Parathyroid adenoma (tissue), 2 donors: ENCODE measurements around the gene WWOX.

ENCODE experiments used
- H2AFZ ChIP-seq: fragments of 300-600 bp; sonication (generic); one replicate; pipeline ENCODE4 v1.7.0; 2017; ENCODE audit warnings: antibody characterized with exemption, mild to moderate bottlenecking
- H3K27ac ChIP-seq: fragments of 300-600 bp; sonication (generic); one replicate; pipeline ENCODE4 v1.7.0; 2017
- H3K27me3 ChIP-seq: fragments of 300-600 bp; sonication (generic); one replicate; pipeline ENCODE4 v1.7.0; 2017; ENCODE audit warnings: low read length; ENCODE audit not compliant: control insufficient read depth, insufficient read depth
- H3K36me3 ChIP-seq: fragments of 300-600 bp; sonication (generic); one replicate; pipeline ENCODE4 v1.7.0; 2017; ENCODE audit warnings: low read length; ENCODE audit not compliant: control insufficient read depth, insufficient read depth
- H3K4me1 ChIP-seq: fragments of 300-600 bp; sonication (generic); one replicate; pipeline ENCODE4 v1.7.0; 2017; ENCODE audit warnings: control low read depth
- H3K4me2 ChIP-seq: fragments of 300-600 bp; sonication (generic); one replicate; pipeline ENCODE4 v1.7.0; 2017; ENCODE audit warnings: low read length
- H3K4me3 ChIP-seq: fragments of 300-600 bp; sonication (generic); one replicate; pipeline ENCODE4 v1.7.0; 2017; ENCODE audit warnings: low read depth, low read length
- H3K79me2 ChIP-seq: fragments of 300-600 bp; sonication (generic); one replicate; pipeline ENCODE4 v1.7.0; 2017; ENCODE audit warnings: control low read depth
- H3K9ac ChIP-seq: fragments of 300-600 bp; sonication (generic); one replicate; pipeline ENCODE4 v1.7.0; 2017; ENCODE audit warnings: mild to moderate bottlenecking
- H3K9me3 ChIP-seq: fragments of 300-600 bp; sonication (generic); one replicate; pipeline ENCODE4 v1.7.0; 2017; ENCODE audit warnings: low read length; ENCODE audit not compliant: control insufficient read depth
- CTCF ChIP-seq: fragments of 300-600 bp; sonication (generic); IDR thresholded peaks from one replicate; pipeline ENCODE4 v1.7.0; 2017; ENCODE audit warnings: antibody characterized with exemption, mild to moderate bottlenecking
- donor health status: primary hyperparathyroidism.

The WWOX gene

GRCh38 chr16:78939597-78939996 lies 840.1 kb downstream of the WWOX start:
- Histone ChIP-seq H2AFZ (no peak overlapping the region), H3K79me2 (no peaks in the 10 kb centered on the region), H3K9me3 (no peaks in the 10 kb centered on the region), H3K4me3 (no peak overlapping the region), H3K36me3 (no peaks in the 10 kb centered on the region), H3K4me2 (no peak overlapping the region), H3K27ac (no peak overlapping the region), H3K4me1 (no peaks in the 10 kb centered on the region), H3K27me3 (no peaks in the 10 kb centered on the region), H3K9ac (no peak overlapping the region)
- TF ChIP-seq CTCF: no peak

- no peak overlapping the region for H3K4me2 ChIP-seq
- no peaks in the 10 kb centered on the region for H3K36me3 ChIP-seq
- H3K27ac ChIP-seq: no peak overlapping the region
- no peaks in the 10 kb centered on the region for H3K27me3 ChIP-seq
- no peak overlapping the region for H2AFZ ChIP-seq
- no peak for TF ChIP-seq CTCF
- H3K9me3 ChIP-seq: no peaks in the 10 kb centered on the region
- no peak overlapping the region for H3K9ac ChIP-seq
- no peaks in the 10 kb centered on the region for H3K79me2 ChIP-seq
- H3K4me1 ChIP-seq: no peaks in the 10 kb centered on the region
- no peak overlapping the region for H3K4me3 ChIP-seq
These were observed 843.3 kb downstream of the WWOX start for GRCh38 chr16:78942625-78943245.

GRCh38 chr16:78945336-78945735 lies 845.9 kb downstream of the WWOX start:
- Histone ChIP-seq H3K4me2 (no peak overlapping the region), H3K27ac (no peak overlapping the region), H3K79me2 (no peaks in the 10 kb centered on the region), H2AFZ (no peak overlapping the region), H3K4me3 (no peak overlapping the region), H3K9me3 (no peaks in the 10 kb centered on the region), H3K27me3 (no peaks in the 10 kb centered on the region), H3K4me1 (no peaks in the 10 kb centered on the region), H3K36me3 (no peaks in the 10 kb centered on the region), H3K9ac (no peak overlapping the region)
- no peak for TF ChIP-seq CTCF

GRCh38 chr16:78946556-78946955 lies 847.1 kb downstream of the WWOX start:
- H3K27me3 ChIP-seq: no peaks in the 10 kb centered on the region
- no peaks in the 10 kb centered on the region for H3K9me3 ChIP-seq
- H3K4me1 ChIP-seq: no peaks in the 10 kb centered on the region
- H3K27ac ChIP-seq: no peak overlapping the region
- H2AFZ ChIP-seq: no peak overlapping the region
- no peak overlapping the region for H3K4me3 ChIP-seq
- no peak overlapping the region for H3K9ac ChIP-seq
- no peak for TF ChIP-seq CTCF
- no peak overlapping the region for H3K4me2 ChIP-seq
- H3K36me3 ChIP-seq: no peaks in the 10 kb centered on the region
- H3K79me2 ChIP-seq: no peaks in the 10 kb centered on the region

GRCh38 chr16:78950768-78951167 lies 851.3 kb downstream of the WWOX start:
- H3K9ac ChIP-seq: no peak overlapping the region
- no peak overlapping the region for H2AFZ ChIP-seq
- H3K36me3 ChIP-seq: no peaks in the 10 kb centered on the region
- no peak for TF ChIP-seq CTCF
- H3K4me3 ChIP-seq: no peak overlapping the region
- H3K4me2 ChIP-seq: no peak overlapping the region
- H3K27ac ChIP-seq: no peak overlapping the region
- H3K9me3 ChIP-seq: no peaks in the 10 kb centered on the region
- no peaks in the 10 kb centered on the region for H3K79me2 ChIP-seq
- H3K27me3 ChIP-seq: no peaks in the 10 kb centered on the region
- H3K4me1 ChIP-seq: peaks cover 4% of the 10 kb centered on the region
